SK-N-SH (cell line): ENCODE data around the gene SHC3. TPM values are rescaled to one million over a fixed set of nuclear protein-coding genes. Genes with fewer than 3 reads are reported as not detected.

ENCODE experiments used
- CTCF ChIA-PET: fragments of 300-600, 350-600 bp; formaldehyde crosslinking; extraction: SDS; loops from one replicate; lab custom pipeline; 2021; lab: Yijun Ruan, JAX
- POLR2A ChIA-PET: fragments of 350-600 bp; sonication (Branson Sonifier 250); formaldehyde crosslinking; extraction: SDS; loops from one replicate; lab custom pipeline; 2020; ENCODE audit warnings: antibody characterized with exemption, inconsistent platforms; lab: Yijun Ruan, JAX
- DNase-seq: peaks from one replicate; pipeline ENCODE4 v3.0.0; 2012
- H2AFZ ChIP-seq: fragments of 200-600 bp; sonication (generic); 2 replicates; pipeline ENCODE4 v1.8.1; 2016; ENCODE audit warnings: antibody characterized with exemption, mild to moderate bottlenecking, low read depth
- H3F3A ChIP-seq: fragments of 200-600 bp; sonication (generic); replicated peaks from 2 replicates; pipeline ENCODE3; 2016; ENCODE audit warnings: antibody characterized with exemption, mild to moderate bottlenecking; ENCODE audit not compliant: insufficient read depth
- H3K27ac ChIP-seq, 2 experiments: fragments of 200-500 bp in 1 of 2; fragments of 200-600 bp in 1 of 2; sonication (Bioruptor generic) in 1 of 2; sonication (generic), shearing (Covaris generic) in 1 of 2; 2 replicates each; pipeline versions ENCODE4 v1.5.1 to v1.6.1; 2014 to 2016; ENCODE audit warnings: low read depth in 2 of 2, inconsistent platforms in 1 of 2, low read length in 1 of 2, mild to moderate bottlenecking in 1 of 2, mixed read lengths in 1 of 2
- H3K27me3 ChIP-seq: fragments of 200-600 bp; sonication (generic), shearing (Covaris generic); 2 replicates; pipeline ENCODE4 v1.6.1; 2016; ENCODE audit warnings: mixed run types; ENCODE audit not compliant: insufficient read depth
- H3K36me3 ChIP-seq, 2 experiments: fragments of 200-500 bp in 1 of 2; fragments of 200-600 bp in 1 of 2; sonication (Bioruptor generic) in 1 of 2; sonication (generic) in 1 of 2; replicated peaks in 1 of 2; 2 replicates each; pipeline versions ENCODE3 to v1.5.1; 2014 to 2016; ENCODE audit warnings: low read length in 1 of 2, mild to moderate bottlenecking in 1 of 2; ENCODE audit not compliant: insufficient read depth in 2 of 2, control insufficient read depth in 1 of 2
- H3K4me1 ChIP-seq, 2 experiments: fragments of 200-500 bp in 1 of 2; fragments of 200-600 bp in 1 of 2; sonication (Bioruptor generic) in 1 of 2; sonication (generic), shearing (Covaris generic) in 1 of 2; 2 replicates each; pipeline versions ENCODE4 v1.5.1 to v1.6.1; 2014 to 2016; ENCODE audit warnings: low read depth in 1 of 2, low read length in 1 of 2, mixed run types in 1 of 2; ENCODE audit not compliant: insufficient read depth in 2 of 2, control insufficient read depth in 1 of 2
- H3K4me2 ChIP-seq: fragments of 200-600 bp; sonication (generic), shearing (Covaris generic); 2 replicates; pipeline ENCODE4 v1.6.1; 2017; ENCODE audit warnings: mixed run types
- H3K4me3 ChIP-seq, 2 experiments: fragments of 200-500 bp in 1 of 2; fragments of 200-600 bp in 1 of 2; sonication (Bioruptor generic) in 1 of 2; sonication (generic), shearing (Covaris generic) in 1 of 2; 2 replicates each; pipeline versions ENCODE4 v1.5.1 to v1.8.1; 2014 to 2016; ENCODE audit warnings: low read depth in 2 of 2, inconsistent platforms in 1 of 2, low read length in 1 of 2, mild to moderate bottlenecking in 1 of 2, mixed read lengths in 1 of 2, moderate library complexity in 1 of 2
- H3K79me2 ChIP-seq: fragments of 200-600 bp; sonication (generic); 2 replicates; pipeline ENCODE4 v1.8.1; 2017; ENCODE audit warnings: mild to moderate bottlenecking; ENCODE audit not compliant: insufficient read depth
- H3K9ac ChIP-seq: fragments of 200-600 bp; sonication (generic); 2 replicates; pipeline ENCODE4 v1.6.1; 2017; ENCODE audit warnings: mixed run types
- H3K9me2 ChIP-seq: fragments of 200-600 bp; sonication (generic); 2 replicates; pipeline ENCODE4 v1.6.1; 2017; ENCODE audit warnings: mixed run types
- H3K9me3 ChIP-seq: fragments of 200-600 bp; sonication (generic); 2 replicates; pipeline ENCODE4 v1.6.1; 2017; ENCODE audit warnings: mixed run types, mild to moderate bottlenecking, moderate library complexity
- H4K20me1 ChIP-seq: fragments of 200-600 bp; sonication (generic); 2 replicates; pipeline ENCODE4 v1.6.1; 2017; ENCODE audit warnings: mild to moderate bottlenecking, mixed run types; ENCODE audit not compliant: insufficient read depth
- CTCF ChIP-seq: fragments of 200-600 bp; sonication (generic); IDR thresholded peaks from 2 replicates; pipeline ENCODE4 v1.6.1; 2017; ENCODE audit warnings: antibody characterized with exemption, mild to moderate bottlenecking, moderate library complexity
- FOSL2 ChIP-seq: IDR thresholded peaks from 2 replicates; pipeline ENCODE4 v1.4.0; 2012; ENCODE audit warnings: low read depth, mild to moderate bottlenecking, moderate library complexity, borderline replicate concordance
- GABPA ChIP-seq: IDR thresholded peaks from 2 replicates; pipeline ENCODE4 v1.4.0; 2012; ENCODE audit warnings: low read depth, mild to moderate bottlenecking
- GATA2 ChIP-seq: sonication (generic); formaldehyde crosslinking; IDR thresholded peaks from 2 replicates; pipeline ENCODE4 v1.5.0; 2020; ENCODE audit warnings: mild to moderate bottlenecking, missing genetic modification reagents
- IRF3 ChIP-seq: fragments of 150-350 bp; IDR thresholded peaks from 2 replicates; pipeline ENCODE4 v1.6.1; 2016; ENCODE audit warnings: mild to moderate bottlenecking, low read depth, low read length
- JUND ChIP-seq: IDR thresholded peaks from 2 replicates; pipeline ENCODE4 v1.4.0; 2012
- MEF2A ChIP-seq: IDR thresholded peaks from 2 replicates; pipeline ENCODE4 v1.4.0; 2012; ENCODE audit warnings: low read depth, borderline replicate concordance
- MXI1 ChIP-seq: IDR thresholded peaks from 2 replicates; pipeline ENCODE4 v1.6.1; 2012; ENCODE audit warnings: mild to moderate bottlenecking, low read depth, low read length, improper control_type of control experiment
- NFIC ChIP-seq: IDR thresholded peaks from 2 replicates; pipeline ENCODE4 v1.4.0; 2012; ENCODE audit warnings: borderline replicate concordance
- PBX3 ChIP-seq: IDR thresholded peaks from 2 replicates; pipeline ENCODE4; 2012
- POLR2AphosphoS5 ChIP-seq: IDR thresholded peaks from 2 replicates; pipeline ENCODE4 v1.6.1; 2012; ENCODE audit warnings: low read depth, low read length
- RXRA ChIP-seq: IDR thresholded peaks from 2 replicates; pipeline ENCODE4 v1.4.0; 2012; ENCODE audit warnings: low read depth, mild to moderate bottlenecking, borderline replicate concordance
- SIN3A ChIP-seq: IDR thresholded peaks from 2 replicates; pipeline ENCODE4 v1.6.1; 2012; ENCODE audit warnings: low read depth, mild to moderate bottlenecking, low read length, moderate library complexity, borderline replicate concordance
- SMC3 ChIP-seq: IDR thresholded peaks from 2 replicates; pipeline ENCODE4 v1.6.1; 2012; ENCODE audit warnings: low read depth, low read length, improper control_type of control experiment
- TCF12 ChIP-seq: IDR thresholded peaks from 2 replicates; pipeline ENCODE4 v1.4.0; 2012
- USF2 ChIP-seq: fragments of 150-350 bp; IDR thresholded peaks from 2 replicates; pipeline ENCODE4 v1.6.1; 2017; ENCODE audit warnings: antibody characterized with exemption, low read length, low read depth, borderline replicate concordance
- YY1 ChIP-seq: IDR thresholded peaks from 2 replicates; pipeline ENCODE4 v1.4.0; 2012; ENCODE audit warnings: low read depth, mild to moderate bottlenecking
- WGBS: methylation state at CpG from one replicate; pipeline ENCODE4 v1.1.6; 2017; ENCODE audit warnings: low lambda C conversion rate; 5-methylcytosine and 5-hydroxymethylcytosine counted together
- polyA plus RNA-seq, 3 experiments: library from polyadenylated mRNA; depleted of rRNA; stranded (reverse); fragments of >200 nt; gene quantifications; 2 replicates each; pipeline ENCODE4 v1.2.3, GENCODE V29; 2012
- TF ChIP-seq, protein P1 (sequence below): IDR thresholded peaks from 2 replicates; pipeline ENCODE4 v1.4.0; 2012; ENCODE audit warnings: low read depth
- TF ChIP-seq, protein P2 (sequence below): IDR thresholded peaks from 2 replicates; pipeline ENCODE4 v1.4.0; 2012; ENCODE audit warnings: low read depth, borderline replicate concordance

Gene SHC3
- polyA plus RNA-seq, 1 of the 3 experiments (the other 2 are of a cell fraction) = 3.2 TPM

DNA sequence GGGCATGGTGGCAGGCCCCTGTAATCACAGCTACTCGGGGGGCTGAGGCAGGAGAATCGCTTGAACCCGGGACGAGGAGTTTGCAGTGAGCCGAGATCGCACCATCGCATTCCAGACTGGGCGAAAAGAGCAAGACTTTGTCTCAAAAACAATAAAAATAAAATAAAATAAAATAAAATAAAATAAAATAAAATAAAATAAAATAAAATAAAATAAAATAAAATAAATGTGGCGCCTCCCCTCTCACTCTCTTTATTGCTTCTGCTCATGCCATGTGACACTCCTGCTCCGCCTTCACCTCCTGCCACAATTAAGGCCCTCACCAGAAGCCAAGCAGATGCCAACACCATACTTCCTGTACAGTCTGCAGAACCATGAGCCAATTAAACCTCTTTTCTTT is 3.8 kb upstream of the SHC3 start:
- DNase-seq = no peak
- Histone ChIP-seq H3K4me3 (no peak overlapping the region), H2AFZ (no peak overlapping the region), H3F3A (peaks cover 17% of the 10 kb centered on the region), H4K20me1 (no peaks in the 10 kb centered on the region), H3K79me2 (peaks cover 18% of the 10 kb centered on the region), H3K9me3 (no peaks in the 10 kb centered on the region), H3K27ac (no peak overlapping the region), H3K4me1 (peaks cover 14 to 27% of the 10 kb centered on the region in 2 experiments), H3K27me3 (no peaks in the 10 kb centered on the region), H3K4me2 (no peak overlapping the region), H3K9ac (no peak overlapping the region), H3K9me2 (no peaks in the 10 kb centered on the region), H3K36me3 (no peaks in the 10 kb centered on the region)
- CTCF ChIA-PET = interaction anchor here (1.6 to 2.7 kb wide), 2 partner anchors 97 to 181 kb away, joined by 4 to 8 read pairs; no protein-coding TSS in a partner anchor
- POLR2A ChIA-PET = no interaction called here
- 96% methylated on average over 10 of the region's 10 CpGs for WGBS
- no peak for TF ChIP-seq POLR2AphosphoS5
- TF ChIP-seq, protein P1, sequence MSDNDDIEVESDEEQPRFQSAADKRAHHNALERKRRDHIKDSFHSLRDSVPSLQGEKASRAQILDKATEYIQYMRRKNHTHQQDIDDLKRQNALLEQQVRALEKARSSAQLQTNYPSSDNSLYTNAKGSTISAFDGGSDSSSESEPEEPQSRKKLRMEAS = no peak
- TF ChIP-seq NFIC = no peak
- no peak for TF ChIP-seq TCF12
- no peak for TF ChIP-seq SMC3
- no peak for TF ChIP-seq GABPA
- TF ChIP-seq MXI1 = no peak

DNA sequence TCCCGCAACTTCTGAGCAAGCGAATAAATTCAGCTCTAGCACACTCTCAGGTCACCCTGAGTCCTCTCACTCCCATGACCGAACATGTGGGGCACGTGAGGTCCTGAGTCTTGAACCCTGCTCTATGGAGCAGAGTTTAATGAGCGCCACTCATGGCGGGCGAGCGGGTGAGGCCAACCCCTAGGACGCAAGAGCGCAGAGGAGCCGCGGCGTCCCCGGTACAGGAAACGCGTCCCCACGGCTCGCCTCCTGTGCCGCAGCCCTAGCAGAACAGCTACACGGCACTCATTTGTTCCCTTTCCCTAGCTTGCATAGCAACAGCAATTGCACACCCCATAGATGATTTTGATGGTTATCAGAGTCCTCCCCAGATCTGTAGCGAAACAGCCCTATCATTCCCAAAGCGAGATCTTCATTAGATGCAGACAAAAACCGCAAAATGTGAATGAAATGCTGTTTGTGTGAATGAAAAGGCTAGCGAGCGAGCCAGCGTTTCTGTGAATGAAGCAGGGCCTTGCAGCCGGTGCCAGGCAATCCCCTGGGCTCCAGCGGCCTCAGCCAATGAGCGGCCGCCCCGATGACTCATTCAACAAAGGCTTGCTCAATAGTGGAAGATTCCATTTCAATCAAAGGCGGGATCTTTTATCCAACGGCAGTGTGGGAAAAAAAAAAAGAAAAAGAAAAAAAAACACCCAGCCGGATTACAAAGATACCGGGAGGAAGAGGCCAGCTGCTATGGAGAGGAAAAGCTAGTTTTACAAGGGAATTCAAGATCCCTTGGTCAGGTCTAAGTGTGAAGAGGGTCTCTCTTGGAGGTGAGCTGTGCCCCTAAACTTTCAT is 1.5 kb upstream of the SHC3 start:
- ChIA-PET CTCF (interaction anchor here (0.8 to 9.2 kb wide), 4 partner anchors 11 to 179 kb away, joined by 3 to 64 read pairs (median 6); no protein-coding TSS in a partner anchor), POLR2A (interaction anchor here (0.6 to 2.2 kb wide), 4 partner anchors 99 to 193 kb away, joined by 3 to 10 read pairs (median 6); partner anchors contain the start of gene CKS2)
- 7% methylated on average over 24 of the region's 35 CpGs for WGBS
- TF ChIP-seq RXRA (no peak), FOSL2 (peak; percentile 86), TCF12 (0 out of 2 replicates have a peak, but pooled peaks have one; percentile 27), YY1 (peak; percentile 59), GABPA (peak; percentile 23; the same call in 1 of the 2 replicates), SIN3A (no peak), SMC3 (no peak), MEF2A (no peak), USF2 (no peak), IRF3 (peak; percentile 44; the same call in 1 of the 2 replicates), JUND (peak; percentile 94), GATA2 (peak; percentile 71), PBX3 (peak; percentile 93), CTCF (peak; percentile 6; the same call in 1 of the 2 replicates)
- TF ChIP-seq, protein P1 = 0 out of 2 replicates have a peak, but pooled peaks have one; percentile 24
- TF ChIP-seq, protein P2, sequence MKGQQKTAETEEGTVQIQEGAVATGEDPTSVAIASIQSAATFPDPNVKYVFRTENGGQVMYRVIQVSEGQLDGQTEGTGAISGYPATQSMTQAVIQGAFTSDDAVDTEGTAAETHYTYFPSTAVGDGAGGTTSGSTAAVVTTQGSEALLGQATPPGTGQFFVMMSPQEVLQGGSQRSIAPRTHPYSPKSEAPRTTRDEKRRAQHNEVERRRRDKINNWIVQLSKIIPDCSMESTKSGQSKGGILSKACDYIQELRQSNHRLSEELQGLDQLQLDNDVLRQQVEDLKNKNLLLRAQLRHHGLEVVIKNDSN = no peak

More for the DNA sequence above, 1.5 kb upstream of the SHC3 start:
- no peaks in the 10 kb centered on the region for H4K20me1 ChIP-seq
- no peaks in the 10 kb centered on the region for H3K9me3 ChIP-seq
- DNase-seq = peak; percentile 88
- H2AFZ ChIP-seq = peak overlapping the region; percentile 71
- H3K4me2 ChIP-seq = peak overlapping the region; percentile 81
- H3K27me3 ChIP-seq = no peaks in the 10 kb centered on the region
- peak overlapping the region; percentile 49 to 69 for H3K4me3 ChIP-seq
- H3K27ac ChIP-seq = peak overlapping the region; percentile 94 to 96
- H3K79me2 ChIP-seq = peaks cover 41% of the 10 kb centered on the region
- peak overlapping the region; percentile 72 for H3K9ac ChIP-seq
- H3K4me1 ChIP-seq = peaks cover 19 to 32% of the 10 kb centered on the region in 2 experiments
- peaks cover 17% of the 10 kb centered on the region for H3F3A ChIP-seq
- H3K9me2 ChIP-seq = no peaks in the 10 kb centered on the region
- no peaks in the 10 kb centered on the region for H3K36me3 ChIP-seq
